SU-DHL-6 (cell line): ENCODE data around the gene AGL.

Source experiments
- H2AFZ ChIP-seq: fragments of 200-600 bp; sonication (generic); 2 replicates; pipeline ENCODE4 v1.6.1; 2014; ENCODE audit warnings: low read depth, mild to moderate bottlenecking, moderate library complexity, mixed read lengths, antibody characterized with exemption, low read length; ENCODE audit not compliant: severe bottlenecking
- H3F3A ChIP-seq: fragments of 200-600 bp; shearing (Covaris generic); 2 replicates; pipeline ENCODE4 v1.6.0; 2016; ENCODE audit warnings: antibody characterized with exemption, mild to moderate bottlenecking; ENCODE audit not compliant: insufficient read depth
- H3K27ac ChIP-seq: fragments of 200-600 bp; sonication (generic); 2 replicates; pipeline ENCODE4 v1.5.1; 2016; ENCODE audit warnings: low read depth, mild to moderate bottlenecking, low read length, moderate library complexity, mixed read lengths
- H3K27me3 ChIP-seq: fragments of 200-600 bp; sonication (generic), shearing (Covaris generic); 2 replicates; pipeline ENCODE4 v1.6.0; 2014; ENCODE audit warnings: mild to moderate bottlenecking, low read length
- H3K36me3 ChIP-seq: fragments of 200-600 bp; sonication (generic); 2 replicates; pipeline ENCODE4 v1.6.1; 2014; ENCODE audit warnings: mild to moderate bottlenecking, low read length, mixed read lengths
- H3K4me2 ChIP-seq: fragments of 300-600, 200-600 bp; shearing (Covaris generic), sonication (generic); 2 replicates; pipeline ENCODE4 v1.6.0; 2014; ENCODE audit warnings: low read length, low read depth, mild to moderate bottlenecking; ENCODE audit not compliant: poor library complexity, severe bottlenecking
- H3K4me3 ChIP-seq: fragments of 200-600 bp; sonication (generic); 2 replicates; pipeline ENCODE4 v1.5.1; 2014; ENCODE audit warnings: antibody characterized with exemption, low read length, mild to moderate bottlenecking, mixed read lengths; ENCODE audit not compliant: insufficient read depth, poor library complexity, severe bottlenecking
- H3K79me2 ChIP-seq: fragments of 200-600 bp; sonication (generic); 2 replicates; pipeline ENCODE4 v1.6.1; 2014; ENCODE audit warnings: mild to moderate bottlenecking, low read length, moderate library complexity; ENCODE audit not compliant: insufficient read depth
- H3K9ac ChIP-seq: fragments of 200-600 bp; sonication (generic); 2 replicates; pipeline ENCODE4 v1.7.0; 2014; ENCODE audit warnings: mild to moderate bottlenecking, low read length
- H3K9me2 ChIP-seq: fragments of 200-600 bp; sonication (generic); replicated peaks from 2 replicates; pipeline ENCODE4 v1.6.1; 2014; ENCODE audit warnings: low read length; ENCODE audit not compliant: insufficient read depth
- H3K9me3 ChIP-seq: fragments of 200-600 bp; sonication (generic); 2 replicates; pipeline ENCODE4 v1.6.1; 2014; ENCODE audit warnings: low read length, mixed read lengths; ENCODE audit not compliant: insufficient read depth
- H4K20me1 ChIP-seq: fragments of 200-600 bp; sonication (generic); 2 replicates; pipeline ENCODE4 v1.6.1; 2014; ENCODE audit warnings: low read depth, mild to moderate bottlenecking, antibody characterized with exemption, low read length, moderate library complexity, mixed read lengths
- CTCF ChIP-seq: fragments of 200-600 bp; sonication (generic); IDR thresholded peaks from one replicate; pipeline ENCODE4 v1.5.1; 2017; ENCODE audit warnings: antibody characterized with exemption, mild to moderate bottlenecking, low read length, moderate library complexity; ENCODE audit not compliant: insufficient read depth, poor library complexity, severe bottlenecking
- EZH2phosphoT487 ChIP-seq: fragments of 200-600 bp; sonication (generic), shearing (Covaris generic); conservative IDR thresholded peaks from 2 replicates; pipeline ENCODE4 v1.6.1; 2018; ENCODE audit warnings: mild to moderate bottlenecking, antibody characterized with exemption, low read length, moderate library complexity, mixed read lengths

The AGL gene

GRCh38 chr1:99906535-99906934 is 56.4 kb downstream of the AGL start:
- no peaks in the 10 kb centered on the region for H4K20me1 ChIP-seq
- no peaks in the 10 kb centered on the region for H3K9me2 ChIP-seq
- H3F3A ChIP-seq = no peaks in the 10 kb centered on the region
- no peaks in the 10 kb centered on the region for H3K27me3 ChIP-seq
- H3K9ac ChIP-seq = no peak overlapping the region
- H2AFZ ChIP-seq = no peak overlapping the region
- H3K9me3 ChIP-seq = peaks cover 5% of the 10 kb centered on the region; the same call in 1 of the 2 replicates
- no peak overlapping the region for H3K4me2 ChIP-seq
- H3K79me2 ChIP-seq = no peaks in the 10 kb centered on the region
- no peak overlapping the region for H3K4me3 ChIP-seq
- H3K27ac ChIP-seq = no peak overlapping the region
- TF ChIP-seq CTCF (no peak), EZH2phosphoT487 (no peak)
- H3K36me3 ChIP-seq = peaks cover 28% of the 10 kb centered on the region

- no peaks in the 10 kb centered on the region for H3K79me2 ChIP-seq
- H2AFZ ChIP-seq = no peak overlapping the region
- no peak for TF ChIP-seq CTCF
- TF ChIP-seq EZH2phosphoT487 = no peak
- no peaks in the 10 kb centered on the region for H4K20me1 ChIP-seq
- no peak overlapping the region for H3K4me2 ChIP-seq
- no peaks in the 10 kb centered on the region for H3K9me3 ChIP-seq
- no peaks in the 10 kb centered on the region for H3K27me3 ChIP-seq
- no peak overlapping the region for H3K9ac ChIP-seq
- H3K36me3 ChIP-seq = peaks cover 35% of the 10 kb centered on the region; the same call in 1 of the 2 replicates
- 0 out of 2 replicates have a peak, but pooled peaks cover under 1% of the 10 kb centered on the region for H3F3A ChIP-seq
- no peak overlapping the region for H3K27ac ChIP-seq
- no peaks in the 10 kb centered on the region for H3K9me2 ChIP-seq
- H3K4me3 ChIP-seq = no peak overlapping the region
These were observed 67.1 kb downstream of the AGL start for GRCh38 chr1:99917214-99917613.

- Histone ChIP-seq H3F3A (0 out of 2 replicates have a peak, but pooled peaks cover 3% of the 10 kb centered on the region), H3K9me3 (no peaks in the 10 kb centered on the region), H3K36me3 (peaks cover 19% of the 10 kb centered on the region; the same call in 1 of the 2 replicates), H2AFZ (no peak overlapping the region), H3K4me2 (no peak overlapping the region), H3K27ac (no peak overlapping the region), H3K9ac (no peak overlapping the region), H3K9me2 (no peaks in the 10 kb centered on the region), H3K4me3 (no peak overlapping the region), H3K79me2 (no peaks in the 10 kb centered on the region), H4K20me1 (no peaks in the 10 kb centered on the region), H3K27me3 (no peaks in the 10 kb centered on the region)
- TF ChIP-seq CTCF = no peak
- TF ChIP-seq EZH2phosphoT487 = no peak
These were observed 69.1 kb downstream of the AGL start for GRCh38 chr1:99919220-99919619.

- no peak overlapping the region for H3K4me3 ChIP-seq
- H3K27ac ChIP-seq = no peak overlapping the region
- H3K36me3 ChIP-seq = no peaks in the 10 kb centered on the region
- H3K9me3 ChIP-seq = peaks cover 7% of the 10 kb centered on the region; the same call in 1 of the 2 replicates
- no peak for TF ChIP-seq EZH2phosphoT487
- TF ChIP-seq CTCF = no peak
- no peaks in the 10 kb centered on the region for H3F3A ChIP-seq
- no peak overlapping the region for H2AFZ ChIP-seq
- H3K9ac ChIP-seq = no peak overlapping the region
- no peaks in the 10 kb centered on the region for H3K9me2 ChIP-seq
- H3K79me2 ChIP-seq = no peaks in the 10 kb centered on the region
- H4K20me1 ChIP-seq = no peaks in the 10 kb centered on the region
- H3K27me3 ChIP-seq = no peaks in the 10 kb centered on the region
- no peak overlapping the region for H3K4me2 ChIP-seq
These were observed 84.6 kb downstream of the AGL start for GRCh38 chr1:99934801-99935200.
